Measurements from ENCODE around the gene CRYBB1. TPM values are rescaled to one million over a fixed set of nuclear protein-coding genes. Genes with fewer than 3 reads are reported as not detected.

CRYBB1 gene
- total RNA-seq, 3 donors from 2014 or later: not detected

- no peaks in the 10 kb centered on the region for H3K27me3 Mint-ChIP-seq (ENCODE audit: low read depth)
- H3K4me3 Mint-ChIP-seq: peak overlapping the region; percentile 0
- H3K9me3 Mint-ChIP-seq: no peaks in the 10 kb centered on the region
- ATAC-seq (no peak), DNase-seq (no peak)
- H3K4me1 Mint-ChIP-seq (ENCODE audit: low read depth): peaks cover 54% of the 10 kb centered on the region
- no peaks in the 10 kb centered on the region for H3K36me3 Mint-ChIP-seq (ENCODE audit: insufficient read depth)
Observed at GRCh38 chr22:26648528-26649388, 30.9 kb upstream of the CRYBB1 start.

GRCh38 chr22:26648011-26648497 is 30.2 kb upstream of the CRYBB1 start:
- Mint-ChIP-seq H3K4me1 (ENCODE audit: low read depth) (peaks cover 61% of the 10 kb centered on the region), H3K27me3 (ENCODE audit: low read depth) (no peaks in the 10 kb centered on the region), H3K36me3 (ENCODE audit: insufficient read depth) (no peaks in the 10 kb centered on the region), H3K4me3 (peak overlapping the region; percentile 33), H3K9me3 (no peaks in the 10 kb centered on the region)
- DNase-seq (peak; percentile 20), ATAC-seq (peak; percentile 57 to 64)

GRCh38 chr22:26646158-26646557 is 28.3 kb upstream of the CRYBB1 start:
- no peak for ATAC-seq
- H3K9me3 Mint-ChIP-seq: no peaks in the 10 kb centered on the region
- peaks cover 78% of the 10 kb centered on the region for H3K4me1 Mint-ChIP-seq (ENCODE audit: low read depth)

GRCh38 chr22:26643418-26644100 is 25.7 kb upstream of the CRYBB1 start:
- Mint-ChIP-seq H3K9me3 (no peaks in the 10 kb centered on the region), H3K4me1 (ENCODE audit: low read depth) (peaks cover 76% of the 10 kb centered on the region), H3K27me3 (ENCODE audit: low read depth) (no peaks in the 10 kb centered on the region), H3K36me3 (ENCODE audit: insufficient read depth) (no peaks in the 10 kb centered on the region), H3K4me3 (peak overlapping the region; percentile 22)
- no peak for DNase-seq
- no peak for ATAC-seq

More at GRCh38 chr22:26646158-26646557, 28.3 kb upstream of the CRYBB1 start:
- Mint-ChIP-seq H3K36me3 (ENCODE audit: insufficient read depth) (no peaks in the 10 kb centered on the region), H3K27me3 (ENCODE audit: low read depth) (no peaks in the 10 kb centered on the region), H3K4me3 (no peak overlapping the region)
- no peak for DNase-seq

GRCh38 chr22:26642465-26643417 is 24.9 kb upstream of the CRYBB1 start:
- H3K9me3 Mint-ChIP-seq: no peaks in the 10 kb centered on the region
- H3K27me3 Mint-ChIP-seq (ENCODE audit: low read depth): no peaks in the 10 kb centered on the region
- H3K4me1 Mint-ChIP-seq (ENCODE audit: low read depth): peaks cover 68% of the 10 kb centered on the region
- DNase-seq (peak; percentile 78), ATAC-seq (peak; percentile 92 to 93)
- H3K4me3 Mint-ChIP-seq: peak overlapping the region; percentile 74
- H3K36me3 Mint-ChIP-seq (ENCODE audit: insufficient read depth): no peaks in the 10 kb centered on the region

GRCh38 chr22:26636296-26636695 is 18.5 kb upstream of the CRYBB1 start:
- Mint-ChIP-seq H3K36me3 (ENCODE audit: insufficient read depth) (no peaks in the 10 kb centered on the region), H3K4me3 (no peak overlapping the region), H3K9me3 (no peaks in the 10 kb centered on the region), H3K27me3 (ENCODE audit: low read depth) (peaks cover 2% of the 10 kb centered on the region), H3K4me1 (ENCODE audit: low read depth) (peaks cover 11% of the 10 kb centered on the region)
- no peak for ATAC-seq
- DNase-seq: no peak

- H3K4me3 Mint-ChIP-seq: no peak overlapping the region
- no peaks in the 10 kb centered on the region for H3K36me3 Mint-ChIP-seq (ENCODE audit: insufficient read depth)
- DNase-seq (no peak), ATAC-seq (no peak)
- peaks cover 2% of the 10 kb centered on the region for H3K27me3 Mint-ChIP-seq (ENCODE audit: low read depth)
- peaks cover 2% of the 10 kb centered on the region for H3K4me1 Mint-ChIP-seq (ENCODE audit: low read depth)
- no peaks in the 10 kb centered on the region for H3K9me3 Mint-ChIP-seq
Observed at GRCh38 chr22:26635117-26635516, 17.3 kb upstream of the CRYBB1 start.

GRCh38 chr22:26634189-26634588 is 16.4 kb upstream of the CRYBB1 start:
- ATAC-seq (no peak), DNase-seq (no peak)

GRCh38 chr22:26632422-26633155 is 14.8 kb upstream of the CRYBB1 start:
- no peak overlapping the region for H3K4me3 Mint-ChIP-seq

More at GRCh38 chr22:26634189-26634588, 16.4 kb upstream of the CRYBB1 start:
- H3K4me3 Mint-ChIP-seq: no peak overlapping the region
- H3K27me3 Mint-ChIP-seq (ENCODE audit: low read depth): peaks cover 2% of the 10 kb centered on the region
- no peaks in the 10 kb centered on the region for H3K9me3 Mint-ChIP-seq
- no peaks in the 10 kb centered on the region for H3K36me3 Mint-ChIP-seq (ENCODE audit: insufficient read depth)
- H3K4me1 Mint-ChIP-seq (ENCODE audit: low read depth): peaks cover 2% of the 10 kb centered on the region

GRCh38 chr22:26631282-26631681 is 13.5 kb upstream of the CRYBB1 start:
- H3K27me3 Mint-ChIP-seq (ENCODE audit: low read depth): peaks cover 2% of the 10 kb centered on the region
- no peak for ATAC-seq
- no peak overlapping the region for H3K4me3 Mint-ChIP-seq
- H3K4me1 Mint-ChIP-seq (ENCODE audit: low read depth): peaks cover 5% of the 10 kb centered on the region
- H3K36me3 Mint-ChIP-seq (ENCODE audit: insufficient read depth): no peaks in the 10 kb centered on the region
- no peak for DNase-seq
- no peaks in the 10 kb centered on the region for H3K9me3 Mint-ChIP-seq

More at GRCh38 chr22:26632422-26633155, 14.8 kb upstream of the CRYBB1 start:
- DNase-seq (no peak), ATAC-seq (no peak)
- Mint-ChIP-seq H3K27me3 (ENCODE audit: low read depth) (peaks cover 2% of the 10 kb centered on the region), H3K4me1 (ENCODE audit: low read depth) (peaks cover 5% of the 10 kb centered on the region), H3K9me3 (no peaks in the 10 kb centered on the region), H3K36me3 (ENCODE audit: insufficient read depth) (no peaks in the 10 kb centered on the region)

- no peak overlapping the region for H3K4me3 Mint-ChIP-seq
- H3K36me3 Mint-ChIP-seq (ENCODE audit: insufficient read depth): no peaks in the 10 kb centered on the region
- H3K27me3 Mint-ChIP-seq (ENCODE audit: low read depth): peaks cover 2% of the 10 kb centered on the region
- DNase-seq: no peak
- no peak for ATAC-seq
- H3K4me1 Mint-ChIP-seq (ENCODE audit: low read depth): peaks cover 5% of the 10 kb centered on the region
- no peaks in the 10 kb centered on the region for H3K9me3 Mint-ChIP-seq
Observed at GRCh38 chr22:26629988-26630761, 12.3 kb upstream of the CRYBB1 start.

GRCh38 chr22:26624803-26625202 is 7.0 kb upstream of the CRYBB1 start:
- Mint-ChIP-seq H3K27me3 (ENCODE audit: low read depth) (no peaks in the 10 kb centered on the region), H3K4me1 (ENCODE audit: low read depth) (peaks cover 3% of the 10 kb centered on the region), H3K4me3 (no peak overlapping the region), H3K9me3 (no peaks in the 10 kb centered on the region), H3K36me3 (ENCODE audit: insufficient read depth) (no peaks in the 10 kb centered on the region)
- no peak for DNase-seq
- ATAC-seq: no peak

GRCh38 chr22:26623984-26624383 is 6.2 kb upstream of the CRYBB1 start:
- Mint-ChIP-seq H3K27me3 (ENCODE audit: low read depth) (no peaks in the 10 kb centered on the region), H3K4me1 (ENCODE audit: low read depth) (peaks cover 3% of the 10 kb centered on the region), H3K9me3 (no peaks in the 10 kb centered on the region), H3K36me3 (ENCODE audit: insufficient read depth) (no peaks in the 10 kb centered on the region), H3K4me3 (no peak overlapping the region)
- ATAC-seq (no peak), DNase-seq (no peak)

Measured in activated T-cell treated with anti-CD3 and anti-CD28 coated beads, Interleukin-2, amount 50 U/mL, for 4 hours (primary cell).